DND-41 (cell line): Measurements from ENCODE around the gene HDAC7.

Source experiments
- ATAC-seq: fragments of 200-7000 bp; cut with Tn5 transposase; 3 replicates; pipeline ENCODE4 v1.9.1; 2021; ENCODE audit warnings: low read depth; ENCODE audit not compliant: insufficient read depth
- DNase-seq: peaks from one replicate; pipeline ENCODE4 v3.0.0-alpha.2; 2020
- H2AFZ ChIP-seq: 2 replicates; pipeline ENCODE4 v1.6.0; 2012; ENCODE audit warnings: low read depth, low read length
- H3K27ac ChIP-seq: 2 replicates; pipeline ENCODE4 v1.5.1; 2012; ENCODE audit warnings: low read length, inconsistent platforms
- H3K27me3 ChIP-seq: fragments of 200-600 bp; sonication (generic); 2 replicates; pipeline ENCODE4 v1.6.0; 2012; ENCODE audit warnings: low read length, mild to moderate bottlenecking, inconsistent platforms; ENCODE audit not compliant: insufficient read depth, poor library complexity
- H3K36me3 ChIP-seq: 2 replicates; pipeline ENCODE4 v1.5.1; 2012; ENCODE audit warnings: low read length, inconsistent platforms; ENCODE audit not compliant: insufficient read depth
- H3K4me1 ChIP-seq: 2 replicates; pipeline ENCODE4 v1.5.1; 2012; ENCODE audit warnings: mild to moderate bottlenecking, low read length; ENCODE audit not compliant: insufficient read depth
- H3K4me2 ChIP-seq: 2 replicates; pipeline ENCODE4 v1.6.0; 2012; ENCODE audit warnings: mild to moderate bottlenecking, moderate library complexity, low read length, inconsistent platforms; ENCODE audit not compliant: insufficient read depth
- H3K4me3 ChIP-seq, 2 experiments: fragments of 200-600 bp in 1 of 2; shearing (Covaris generic) in 1 of 2; 2 replicates each; pipeline ENCODE4 v1.5.1; 2012 to 2016; ENCODE audit warnings: inconsistent platforms in 2 of 2, low read length in 2 of 2, mild to moderate bottlenecking in 2 of 2, low read depth in 1 of 2, moderate library complexity in 1 of 2
- H3K79me2 ChIP-seq: 2 replicates; pipeline ENCODE4 v1.6.0; 2012; ENCODE audit warnings: low read length, inconsistent platforms; ENCODE audit not compliant: insufficient read depth
- H3K9ac ChIP-seq: 2 replicates; pipeline ENCODE4 v1.6.0; 2012; ENCODE audit warnings: low read depth, mild to moderate bottlenecking, inconsistent platforms, low read length, moderate library complexity
- H3K9me3 ChIP-seq: 2 replicates; pipeline ENCODE4 v1.5.1; 2012; ENCODE audit warnings: low read length, moderate library complexity, mild to moderate bottlenecking, inconsistent platforms; ENCODE audit not compliant: insufficient read depth, severe bottlenecking
- H4K20me1 ChIP-seq: 2 replicates; pipeline ENCODE4 v1.6.0; 2012; ENCODE audit warnings: low read length; ENCODE audit not compliant: insufficient read depth
- EZH2 ChIP-seq: IDR thresholded peaks from 3 replicates; pipeline ENCODE4 v1.6.1; 2012; ENCODE audit warnings: borderline replicate concordance, low read depth, mild to moderate bottlenecking, moderate library complexity, low read length, inconsistent platforms; ENCODE audit not compliant: severe bottlenecking
- TF ChIP-seq, protein P1 (sequence below): IDR thresholded peaks from 2 replicates; pipeline ENCODE4 v1.5.1; 2012; ENCODE audit warnings: borderline replicate concordance, low read length, moderate library complexity, mild to moderate bottlenecking; ENCODE audit not compliant: poor library complexity, severe bottlenecking; ENCODE audit errors: extremely low read depth

HDAC7 gene

DNA sequence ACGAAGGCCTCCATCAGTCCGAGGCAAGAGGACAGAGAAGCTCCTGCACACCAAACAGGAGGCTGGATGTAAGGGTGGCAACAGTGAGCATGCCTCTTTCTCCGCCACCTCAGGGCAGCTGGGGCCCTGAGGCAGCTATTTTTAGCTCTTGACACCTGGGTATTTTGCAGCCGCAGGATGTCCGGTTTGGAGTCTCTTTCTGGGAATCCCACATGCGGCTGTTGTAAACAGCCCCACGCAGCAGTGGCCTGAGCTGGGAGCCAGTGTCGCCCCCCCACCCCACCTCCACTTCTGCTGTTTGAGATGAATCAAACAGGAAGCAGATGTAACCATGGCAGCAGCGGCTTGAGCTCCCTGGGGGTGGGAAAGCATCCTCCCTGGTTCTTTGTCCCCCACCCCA is 11.7 kb downstream of the HDAC7 start:
- Histone ChIP-seq H3K79me2 (peaks cover 3% of the 10 kb centered on the region; the same call in 1 of the 2 replicates), H3K27ac (peak overlapping the region; percentile 58), H3K36me3 (no peaks in the 10 kb centered on the region), H3K4me2 (peak overlapping the region; percentile 36), H3K9me3 (no peaks in the 10 kb centered on the region), H3K27me3 (no peaks in the 10 kb centered on the region), H4K20me1 (peaks cover 62% of the 10 kb centered on the region), H2AFZ (no peak overlapping the region), H3K4me1 (peaks cover 56% of the 10 kb centered on the region), H3K4me3 (peak overlapping the region in 1 of 2 experiments; percentile 12; a peak in 1 of 4 replicates), H3K9ac (peak overlapping the region; percentile 27; the same call in 1 of the 2 replicates)
- ATAC-seq (peak; percentile 61), DNase-seq (peak; percentile 90)
- TF ChIP-seq, protein P1, sequence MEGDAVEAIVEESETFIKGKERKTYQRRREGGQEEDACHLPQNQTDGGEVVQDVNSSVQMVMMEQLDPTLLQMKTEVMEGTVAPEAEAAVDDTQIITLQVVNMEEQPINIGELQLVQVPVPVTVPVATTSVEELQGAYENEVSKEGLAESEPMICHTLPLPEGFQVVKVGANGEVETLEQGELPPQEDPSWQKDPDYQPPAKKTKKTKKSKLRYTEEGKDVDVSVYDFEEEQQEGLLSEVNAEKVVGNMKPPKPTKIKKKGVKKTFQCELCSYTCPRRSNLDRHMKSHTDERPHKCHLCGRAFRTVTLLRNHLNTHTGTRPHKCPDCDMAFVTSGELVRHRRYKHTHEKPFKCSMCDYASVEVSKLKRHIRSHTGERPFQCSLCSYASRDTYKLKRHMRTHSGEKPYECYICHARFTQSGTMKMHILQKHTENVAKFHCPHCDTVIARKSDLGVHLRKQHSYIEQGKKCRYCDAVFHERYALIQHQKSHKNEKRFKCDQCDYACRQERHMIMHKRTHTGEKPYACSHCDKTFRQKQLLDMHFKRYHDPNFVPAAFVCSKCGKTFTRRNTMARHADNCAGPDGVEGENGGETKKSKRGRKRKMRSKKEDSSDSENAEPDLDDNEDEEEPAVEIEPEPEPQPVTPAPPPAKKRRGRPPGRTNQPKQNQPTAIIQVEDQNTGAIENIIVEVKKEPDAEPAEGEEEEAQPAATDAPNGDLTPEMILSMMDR = no peak

DNA sequence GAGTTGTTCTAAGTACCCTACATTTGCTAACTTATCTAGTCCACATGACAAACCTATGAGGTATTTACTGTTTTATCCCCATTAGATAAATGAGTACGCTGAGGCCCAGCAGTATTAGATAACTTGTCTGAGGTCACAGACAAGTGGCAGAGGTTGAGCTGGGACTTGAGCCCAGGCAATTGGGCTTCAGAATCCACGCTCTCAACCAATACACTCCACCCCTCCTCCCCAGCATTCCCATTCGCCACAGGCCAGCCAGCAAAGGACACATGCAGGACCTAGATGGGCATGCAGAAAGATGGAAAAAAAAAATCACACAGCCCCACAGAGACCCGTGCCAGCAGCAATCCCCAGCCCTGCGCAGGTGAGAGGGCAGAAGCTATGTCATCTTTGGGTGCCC is 12.4 kb downstream of the HDAC7 start:
- peak overlapping the region; percentile 58; the same call in 1 of the 2 replicates for H3K27ac ChIP-seq
- peak overlapping the region; percentile 36 for H3K4me2 ChIP-seq
- H3K79me2 ChIP-seq = peaks cover 3% of the 10 kb centered on the region; the same call in 1 of the 2 replicates
- H3K4me1 ChIP-seq = peaks cover 49% of the 10 kb centered on the region
- no peak overlapping the region; a peak in 1 of 4 replicates for H3K4me3 ChIP-seq
- H3K27me3 ChIP-seq = no peaks in the 10 kb centered on the region
- ATAC-seq = no peak
- no peaks in the 10 kb centered on the region for H3K36me3 ChIP-seq
- no peak for DNase-seq
- H3K9ac ChIP-seq = peak overlapping the region; percentile 27; the same call in 1 of the 2 replicates
- no peak overlapping the region for H2AFZ ChIP-seq
- TF ChIP-seq, protein P1 = no peak
- TF ChIP-seq EZH2 = no peak
- H3K9me3 ChIP-seq = no peaks in the 10 kb centered on the region
- H4K20me1 ChIP-seq = peaks cover 62% of the 10 kb centered on the region

DNA sequence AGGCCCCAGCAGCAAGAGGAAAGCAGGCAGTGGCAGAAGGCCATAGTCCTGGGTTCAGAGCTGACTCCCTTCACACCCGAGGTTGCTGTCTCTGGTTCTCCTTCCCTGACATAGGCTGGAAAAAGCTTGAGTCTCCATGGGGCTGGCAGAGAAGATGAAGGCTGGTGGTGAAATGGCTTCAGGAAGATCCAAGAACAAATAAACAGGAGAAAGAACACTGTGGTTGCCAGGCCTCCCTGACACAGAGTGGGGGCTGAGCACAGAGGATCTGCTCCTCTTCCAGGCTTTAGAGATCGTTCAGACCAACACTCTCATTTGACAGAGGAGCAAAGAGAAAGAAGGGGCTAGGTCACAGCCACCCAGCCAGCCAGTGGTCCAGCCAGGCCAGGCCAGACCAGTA is 14.3 kb downstream of the HDAC7 start:
- DNase-seq (no peak), ATAC-seq (no peak)
- Histone ChIP-seq H3K9me3 (no peaks in the 10 kb centered on the region), H3K36me3 (no peaks in the 10 kb centered on the region), H3K9ac (no peak overlapping the region), H3K4me1 (peaks cover 32% of the 10 kb centered on the region), H3K4me3 (no peak overlapping the region), H3K4me2 (no peak overlapping the region), H4K20me1 (peaks cover 53% of the 10 kb centered on the region), H3K27ac (no peak overlapping the region), H3K79me2 (no peaks in the 10 kb centered on the region), H3K27me3 (no peaks in the 10 kb centered on the region), H2AFZ (no peak overlapping the region)
- TF ChIP-seq EZH2 = no peak
- TF ChIP-seq, protein P1 = no peak

DNA sequence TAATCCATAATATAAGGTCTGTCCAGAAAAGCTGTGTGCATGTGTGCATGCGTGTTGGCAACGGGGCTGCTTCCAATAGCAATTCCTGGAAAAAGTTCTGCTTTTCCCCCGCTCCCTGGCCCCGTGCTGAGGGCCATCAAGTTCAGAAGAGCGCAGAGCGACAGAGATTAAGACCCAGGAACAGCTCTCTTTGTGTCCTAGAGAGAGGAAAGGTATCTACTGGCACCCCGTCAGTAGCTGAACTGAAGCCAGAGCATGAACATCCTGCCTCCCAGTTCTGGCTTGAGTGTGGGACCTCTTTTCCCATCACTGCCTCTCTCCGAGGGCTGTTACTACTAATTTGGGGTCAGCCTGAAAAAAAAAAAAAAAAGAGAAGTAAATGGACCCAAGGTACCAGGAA is 15.5 kb downstream of the HDAC7 start:
- H3K4me3 ChIP-seq = no peak overlapping the region
- H3K9me3 ChIP-seq = no peaks in the 10 kb centered on the region
- H3K27me3 ChIP-seq = no peaks in the 10 kb centered on the region
- no peaks in the 10 kb centered on the region for H3K79me2 ChIP-seq
- no peak overlapping the region for H3K4me2 ChIP-seq
- no peaks in the 10 kb centered on the region for H3K36me3 ChIP-seq
- peaks cover 50% of the 10 kb centered on the region for H4K20me1 ChIP-seq
- DNase-seq (no peak), ATAC-seq (no peak)
- TF ChIP-seq EZH2 = no peak
- TF ChIP-seq, protein P1 = no peak
- no peak overlapping the region for H2AFZ ChIP-seq
- no peak overlapping the region for H3K27ac ChIP-seq
- H3K4me1 ChIP-seq = peaks cover 22% of the 10 kb centered on the region
- no peak overlapping the region for H3K9ac ChIP-seq
